PFSK-1 (cell line): ENCODE results near the gene WRAP73.

ENCODE experiments used
- FOXP2 ChIP-seq: optimal IDR thresholded peaks from 2 replicates; pipeline ENCODE3; 2011; ENCODE audit warnings: borderline replicate concordance, control low read depth, inconsistent platforms; ENCODE audit not compliant: insufficient read depth; ENCODE audit errors: extremely low read length, extremely low read depth
- POLR2AphosphoS5 ChIP-seq: IDR thresholded peaks from 2 replicates; pipeline ENCODE4 v1.6.1; 2012; ENCODE audit warnings: low read depth, mild to moderate bottlenecking, control low read depth, low read length, moderate library complexity
- REST ChIP-seq, 2 experiments: IDR thresholded peaks; 2 replicates each; pipeline versions ENCODE4 v1.6.1 to v1.8.0; 2011 to 2012; ENCODE audit warnings: low read depth in 2 of 2, low read length in 2 of 2, control low read depth in 1 of 2, inconsistent platforms in 1 of 2, mild to moderate bottlenecking in 1 of 2, moderate library complexity in 1 of 2; ENCODE audit not compliant: insufficient read depth in 1 of 2
- SIN3A ChIP-seq: IDR thresholded peaks from 2 replicates; pipeline ENCODE4 v1.6.1; 2012; ENCODE audit warnings: mild to moderate bottlenecking, low read length, moderate library complexity, borderline replicate concordance; ENCODE audit not compliant: insufficient read depth
- TAF1 ChIP-seq: IDR thresholded peaks from 2 replicates; pipeline ENCODE4 v1.6.1; 2012; ENCODE audit warnings: low read length, control low read depth, borderline replicate concordance; ENCODE audit not compliant: insufficient read depth

The WRAP73 gene

GRCh38 chr1:3604468-3604974, 45.4 kb downstream of the WRAP73 start:
- TF ChIP-seq POLR2AphosphoS5 (no peak), TAF1 (no peak), SIN3A (no peak), REST (IDR thresholded peaks at IDR 0.05; ENCODE audit: insufficient read depth in 1 of 2, low read depth in 2 of 2, low read length in 2 of 2) (no peak), FOXP2 (no peak)

- TF ChIP-seq POLR2AphosphoS5 (no peak), SIN3A (no peak), TAF1 (no peak), REST (IDR thresholded peaks at IDR 0.05; ENCODE audit: insufficient read depth in 1 of 2, low read depth in 2 of 2, low read length in 2 of 2) (no peak), FOXP2 (no peak)
Observed at GRCh38 chr1:3603571-3604467, 46.1 kb downstream of the WRAP73 start.

- TF ChIP-seq REST (IDR thresholded peaks at IDR 0.05; ENCODE audit: insufficient read depth in 1 of 2, low read depth in 2 of 2, low read length in 2 of 2): no peak
Observed at GRCh38 chr1:3603156-3603555, 46.7 kb downstream of the WRAP73 start.

- TF ChIP-seq REST (IDR thresholded peaks at IDR 0.05; ENCODE audit: insufficient read depth in 1 of 2, low read depth in 2 of 2, low read length in 2 of 2): no peak
- no peak for TF ChIP-seq TAF1
- no peak for TF ChIP-seq SIN3A
- no peak for TF ChIP-seq FOXP2
- no peak for TF ChIP-seq POLR2AphosphoS5
Observed at GRCh38 chr1:3602375-3602774, 47.5 kb downstream of the WRAP73 start.
